Fibroblast of pulmonary artery (primary cell): ENCODE measurements around the gene KDM4C.

Experiments used
- DNase-seq: peaks from one replicate; pipeline ENCODE4 v3.0.0-alpha.2; 2010; ENCODE audit warnings: low read depth
- H3K4me3 ChIP-seq: replicated peaks from 2 replicates; pipeline ENCODE4 v1.5.1; 2011; ENCODE audit warnings: low read depth, mild to moderate bottlenecking, control low read depth, low read length, moderate library complexity
- TF ChIP-seq, protein P1 (sequence below): IDR thresholded peaks from 2 replicates; pipeline ENCODE4 v1.5.1; 2011; ENCODE audit warnings: mild to moderate bottlenecking, control low read depth, low read length, inconsistent platforms; ENCODE audit errors: missing control alignments

Gene KDM4C

DNA sequence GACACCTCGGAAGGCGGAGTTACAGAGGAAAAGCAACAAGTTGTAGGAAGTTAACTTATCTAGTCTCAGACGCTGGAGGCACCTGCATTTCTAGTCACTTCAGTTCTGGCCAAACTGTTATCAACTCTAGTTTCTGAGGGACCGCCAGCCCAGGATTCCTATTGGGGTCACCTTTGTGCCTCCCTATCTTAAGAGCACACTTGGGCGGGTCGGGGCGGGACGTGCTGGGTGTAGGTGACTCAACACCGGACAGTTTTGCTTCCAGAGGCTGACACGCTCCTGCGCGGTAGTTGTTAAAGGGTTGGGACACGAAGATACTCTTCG is 679 bp upstream of the KDM4C start:
- no peak for DNase-seq
- TF ChIP-seq, protein P1, sequence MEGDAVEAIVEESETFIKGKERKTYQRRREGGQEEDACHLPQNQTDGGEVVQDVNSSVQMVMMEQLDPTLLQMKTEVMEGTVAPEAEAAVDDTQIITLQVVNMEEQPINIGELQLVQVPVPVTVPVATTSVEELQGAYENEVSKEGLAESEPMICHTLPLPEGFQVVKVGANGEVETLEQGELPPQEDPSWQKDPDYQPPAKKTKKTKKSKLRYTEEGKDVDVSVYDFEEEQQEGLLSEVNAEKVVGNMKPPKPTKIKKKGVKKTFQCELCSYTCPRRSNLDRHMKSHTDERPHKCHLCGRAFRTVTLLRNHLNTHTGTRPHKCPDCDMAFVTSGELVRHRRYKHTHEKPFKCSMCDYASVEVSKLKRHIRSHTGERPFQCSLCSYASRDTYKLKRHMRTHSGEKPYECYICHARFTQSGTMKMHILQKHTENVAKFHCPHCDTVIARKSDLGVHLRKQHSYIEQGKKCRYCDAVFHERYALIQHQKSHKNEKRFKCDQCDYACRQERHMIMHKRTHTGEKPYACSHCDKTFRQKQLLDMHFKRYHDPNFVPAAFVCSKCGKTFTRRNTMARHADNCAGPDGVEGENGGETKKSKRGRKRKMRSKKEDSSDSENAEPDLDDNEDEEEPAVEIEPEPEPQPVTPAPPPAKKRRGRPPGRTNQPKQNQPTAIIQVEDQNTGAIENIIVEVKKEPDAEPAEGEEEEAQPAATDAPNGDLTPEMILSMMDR, result no peak
- peak overlapping the region; percentile 96 for H3K4me3 ChIP-seq

DNA sequence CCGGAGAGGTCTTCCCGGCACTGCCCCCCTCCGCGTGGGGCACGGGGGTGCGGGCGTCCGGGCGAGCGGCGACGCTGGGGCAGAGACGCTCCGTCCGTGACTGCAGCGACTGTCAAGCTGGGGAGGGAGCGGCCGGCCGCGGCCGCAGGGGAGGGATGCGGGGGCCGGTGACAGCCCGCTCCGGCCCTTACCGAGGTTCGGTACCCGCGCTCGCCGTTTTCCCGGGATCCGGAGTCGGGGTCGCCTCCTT is 400 bp downstream of the KDM4C start:
- TF ChIP-seq, protein P1, result no peak
- no peak for DNase-seq
- peak overlapping the region; percentile 96 for H3K4me3 ChIP-seq

DNA sequence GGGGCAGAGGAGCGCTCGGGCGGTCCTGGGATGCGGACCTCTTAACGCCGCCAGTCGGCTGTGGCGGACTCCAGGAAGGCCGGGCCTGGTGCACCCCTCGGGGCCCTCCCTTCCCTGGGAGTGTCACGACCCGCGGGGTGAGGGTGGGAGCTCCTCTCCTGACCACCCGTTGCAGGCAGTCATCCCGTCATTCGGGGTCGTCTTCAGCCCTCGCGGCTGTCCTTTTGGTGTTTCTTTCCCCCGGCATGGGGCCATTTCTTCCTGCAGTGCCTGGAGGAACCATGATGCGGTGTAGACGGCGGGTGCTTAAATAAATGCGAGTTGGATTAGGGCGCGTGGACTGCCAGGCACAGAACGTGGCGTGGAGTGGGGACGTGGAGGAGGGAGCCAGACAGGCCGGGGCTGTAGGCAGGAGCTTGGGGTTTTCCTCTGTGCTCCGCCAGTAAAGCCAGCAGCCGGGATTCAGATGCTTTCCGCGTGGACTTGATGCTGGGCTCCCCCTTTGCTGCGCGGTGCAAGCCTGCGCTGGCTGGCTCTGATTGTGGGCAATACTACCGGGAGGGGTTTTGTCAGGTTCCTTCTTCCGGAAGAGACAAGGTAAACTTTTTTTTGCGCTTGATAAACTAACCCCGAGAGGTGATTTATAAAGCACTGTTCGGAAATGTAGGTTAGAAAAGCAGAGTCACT is 868 bp downstream of the KDM4C start:
- peak overlapping the region; percentile 96 for H3K4me3 ChIP-seq
- TF ChIP-seq, protein P1, result no peak
- DNase-seq, result peak; percentile 49

DNA sequence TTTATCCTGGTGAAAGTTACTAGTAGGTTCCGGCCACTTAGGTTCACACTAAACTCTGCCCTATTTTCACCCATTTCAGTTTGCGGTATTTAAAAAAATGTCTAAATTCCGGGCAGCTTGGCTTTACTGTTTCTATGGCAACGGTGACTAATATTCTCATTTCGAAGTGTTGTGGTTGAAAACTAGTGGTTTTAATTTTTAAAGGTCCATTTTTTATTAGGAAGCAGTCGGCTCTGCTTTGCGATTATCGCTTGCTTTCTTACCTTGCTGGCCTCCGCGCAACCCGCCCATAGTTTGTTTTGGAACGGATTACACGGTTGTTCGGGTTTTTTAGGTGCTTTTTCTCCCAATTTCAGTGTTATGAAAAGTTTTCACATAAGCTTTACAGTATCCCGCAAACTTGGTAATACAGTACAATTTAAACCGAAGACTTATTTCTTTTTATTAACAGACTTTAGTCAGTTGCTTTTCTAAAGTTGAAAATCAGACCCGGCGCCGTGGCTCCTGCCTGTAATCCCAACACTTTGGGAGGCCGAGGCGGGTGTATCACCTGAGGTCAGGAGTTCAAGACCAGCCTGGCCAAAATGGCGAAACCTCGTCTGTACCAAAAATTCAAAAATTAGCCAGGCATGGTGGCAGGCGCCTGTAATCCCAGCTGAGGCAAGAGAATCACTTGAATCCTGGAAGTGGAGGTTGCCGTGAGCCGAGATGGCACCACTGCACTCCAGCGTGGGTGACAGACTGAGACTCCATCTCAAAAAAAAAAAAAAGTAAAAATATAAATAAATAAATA is 1.6 kb downstream of the KDM4C start:
- peak overlapping the region; percentile 96 for H3K4me3 ChIP-seq
- DNase-seq, result peak; percentile 83
- TF ChIP-seq, protein P1, result no peak

DNA sequence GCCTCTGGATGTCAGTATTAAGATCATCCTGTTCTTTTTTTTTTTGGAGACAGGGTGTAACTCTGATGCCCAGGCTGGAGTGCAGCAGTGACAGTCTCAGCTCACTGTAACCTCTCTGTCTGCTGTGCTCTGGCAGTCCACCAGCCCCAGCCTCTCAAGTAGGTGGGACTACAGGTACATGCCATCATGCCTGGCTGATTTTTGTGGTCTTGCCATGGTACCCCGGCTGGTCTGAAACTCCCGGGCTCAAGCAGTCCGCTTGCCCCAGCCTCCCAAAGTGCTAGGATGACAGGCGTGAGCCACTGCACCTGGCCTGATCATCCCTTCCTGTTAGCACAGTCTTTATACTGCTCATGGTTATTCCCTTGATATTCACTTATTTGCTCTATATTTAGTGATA is 3.5 kb downstream of the KDM4C start:
- H3K4me3 ChIP-seq, result no peak overlapping the region
- TF ChIP-seq, protein P1, result no peak
- DNase-seq, result no peak

DNA sequence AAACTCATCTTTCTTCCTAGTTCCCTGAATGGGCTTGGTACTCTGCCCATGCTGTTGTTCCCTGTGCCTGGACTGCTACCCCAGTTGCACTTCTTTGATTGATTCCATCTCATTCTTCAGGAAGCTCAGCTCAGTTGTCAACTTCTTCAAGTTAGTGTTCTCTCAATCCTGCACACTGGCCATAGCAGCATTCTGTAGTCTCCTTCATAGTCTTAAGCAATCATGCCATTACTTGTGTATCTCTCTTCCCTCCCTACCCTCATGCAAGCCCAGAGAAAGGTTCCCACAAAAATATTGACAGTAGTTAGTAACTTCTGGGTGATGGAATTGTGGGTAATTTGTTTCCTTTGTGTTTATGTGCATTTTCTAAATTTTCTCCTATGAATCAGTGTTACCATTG is 5.5 kb downstream of the KDM4C start:
- DNase-seq, result no peak

More for the DNA sequence above, 5.5 kb downstream of the KDM4C start:
- TF ChIP-seq, protein P1, result no peak
- no peak overlapping the region for H3K4me3 ChIP-seq
